Uterus (tissue), 2 donors: ENCODE data around the gene HSD17B8.

Source experiments
- POLR2A ChIP-seq, 2 donors: fragments of 450-650 bp; IDR thresholded peaks; one replicate each; pipeline ENCODE4 v1.6.1; 2016; ENCODE audit warnings: antibody characterized with exemption in 2 of 2, mild to moderate bottlenecking in 1 of 2, moderate library complexity in 1 of 2
- TF ChIP-seq, protein P1 (sequence below), 4 experiments: fragments of 200-600 bp in 2 of 4; fragments of 450-650 bp in 2 of 4; sonication (generic) in 2 of 4; IDR thresholded peaks; one replicate each; pipeline ENCODE4 v1.5.1; 2016 to 2019; ENCODE audit warnings: antibody characterized with exemption in 4 of 4, mild to moderate bottlenecking in 2 of 4, moderate library complexity in 1 of 4

DNA sequence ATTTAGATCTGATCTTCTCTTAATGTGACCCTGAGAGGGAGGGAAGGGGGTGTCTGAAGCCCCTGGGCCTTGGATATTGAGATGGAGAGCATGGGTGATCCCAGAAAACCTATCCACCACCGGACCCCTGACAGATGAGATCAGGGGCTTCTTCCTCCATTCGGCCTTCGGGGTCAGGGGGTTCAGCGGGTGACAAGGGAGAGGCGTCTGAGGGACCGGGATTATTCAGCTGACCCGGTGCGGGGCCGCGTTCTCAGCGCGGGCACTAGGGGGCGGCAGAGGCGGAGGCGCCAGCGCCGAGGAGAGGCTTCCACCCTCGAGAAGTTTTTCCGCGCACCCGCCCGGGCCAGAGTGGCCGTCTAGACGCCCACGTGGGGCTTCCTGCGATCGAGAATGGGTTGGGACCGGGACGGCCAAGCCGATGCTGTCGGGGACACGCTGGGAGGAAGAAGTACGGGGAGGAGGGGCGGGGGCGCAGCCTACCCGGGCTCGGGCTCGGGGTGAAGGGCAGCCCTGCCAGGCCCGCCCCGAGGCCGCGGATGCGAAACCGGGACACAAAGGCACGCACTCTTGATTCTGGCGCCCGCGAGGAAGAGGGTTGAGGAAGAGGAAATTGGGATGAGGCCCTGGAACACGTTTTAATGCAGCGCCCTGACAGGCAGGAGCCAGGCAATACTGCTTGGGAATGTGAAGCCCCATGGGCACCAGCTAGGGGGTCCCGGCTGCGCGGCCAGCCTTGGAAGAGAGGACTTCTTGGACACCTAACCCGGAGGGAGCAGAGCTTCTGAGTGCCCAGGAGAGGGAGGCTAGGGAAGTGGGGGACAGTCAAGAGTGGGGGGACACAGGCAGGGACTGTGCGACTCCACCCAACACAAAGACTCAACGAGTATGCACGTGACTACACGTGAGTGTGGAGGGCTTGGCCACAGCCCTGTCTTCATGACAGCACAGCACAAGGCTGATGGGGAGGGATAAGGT is 42.8 kb upstream of the HSD17B8 start:
- TF ChIP-seq, protein P1, sequence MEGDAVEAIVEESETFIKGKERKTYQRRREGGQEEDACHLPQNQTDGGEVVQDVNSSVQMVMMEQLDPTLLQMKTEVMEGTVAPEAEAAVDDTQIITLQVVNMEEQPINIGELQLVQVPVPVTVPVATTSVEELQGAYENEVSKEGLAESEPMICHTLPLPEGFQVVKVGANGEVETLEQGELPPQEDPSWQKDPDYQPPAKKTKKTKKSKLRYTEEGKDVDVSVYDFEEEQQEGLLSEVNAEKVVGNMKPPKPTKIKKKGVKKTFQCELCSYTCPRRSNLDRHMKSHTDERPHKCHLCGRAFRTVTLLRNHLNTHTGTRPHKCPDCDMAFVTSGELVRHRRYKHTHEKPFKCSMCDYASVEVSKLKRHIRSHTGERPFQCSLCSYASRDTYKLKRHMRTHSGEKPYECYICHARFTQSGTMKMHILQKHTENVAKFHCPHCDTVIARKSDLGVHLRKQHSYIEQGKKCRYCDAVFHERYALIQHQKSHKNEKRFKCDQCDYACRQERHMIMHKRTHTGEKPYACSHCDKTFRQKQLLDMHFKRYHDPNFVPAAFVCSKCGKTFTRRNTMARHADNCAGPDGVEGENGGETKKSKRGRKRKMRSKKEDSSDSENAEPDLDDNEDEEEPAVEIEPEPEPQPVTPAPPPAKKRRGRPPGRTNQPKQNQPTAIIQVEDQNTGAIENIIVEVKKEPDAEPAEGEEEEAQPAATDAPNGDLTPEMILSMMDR (IDR thresholded peaks at IDR 0.05) = peak; percentile 90 to 97 (median 92)
- no peak for TF ChIP-seq POLR2A (IDR thresholded peaks at IDR 0.05)
